ENCODE results near the gene DRD3. TPM values are rescaled to one million over a fixed set of nuclear protein-coding genes. Genes with fewer than 3 reads are reported as not detected.

DRD3 gene
- total RNA-seq, 2 experiments from 2014 or later, result not detected

DNA sequence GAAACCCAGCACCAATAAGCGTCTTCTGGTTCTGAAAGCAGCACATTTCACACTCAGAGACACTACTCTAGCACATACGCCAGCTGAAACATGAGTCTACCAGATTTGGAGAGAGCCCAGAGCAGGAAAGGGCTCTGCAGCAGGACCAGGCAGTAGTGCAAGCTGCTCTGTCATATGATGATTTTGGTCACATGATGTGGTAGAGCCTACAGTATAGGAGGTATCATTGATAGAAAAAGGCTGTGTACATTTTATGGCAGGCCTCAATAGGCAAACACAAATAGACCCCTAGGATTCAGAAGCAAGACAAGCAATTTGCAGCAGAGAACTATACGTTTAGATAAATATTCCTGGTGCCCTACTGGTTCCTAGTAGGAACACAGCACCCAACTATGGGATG is 64.1 kb downstream of the DRD3 start:
- ChIA-PET CTCF (no interaction called here), POLR2A (no interaction called here)
- Mint-ChIP-seq H3K4me1 (ENCODE audit: low read depth) (no peaks in the 10 kb centered on the region), H3K27me3 (peaks cover 3% of the 10 kb centered on the region), H3K4me3 (no peak overlapping the region), H3K36me3 (no peaks in the 10 kb centered on the region), H3K27ac (no peak overlapping the region), H3K9me3 (no peaks in the 10 kb centered on the region)
- DNase-seq, result no peak
- intact Hi-C loops (cut with micrococcal nuclease), result no loop called here

GRCh38 chr3:114112696-114113095 is 66.2 kb downstream of the DRD3 start:
- POLR2A ChIA-PET, result no interaction called here
- CTCF ChIA-PET, result no interaction called here
- Mint-ChIP-seq H3K36me3 (no peaks in the 10 kb centered on the region), H3K27ac (no peak overlapping the region), H3K9me3 (no peaks in the 10 kb centered on the region), H3K27me3 (peaks cover 3% of the 10 kb centered on the region), H3K4me1 (ENCODE audit: low read depth) (no peaks in the 10 kb centered on the region), H3K4me3 (no peak overlapping the region)
- intact Hi-C loops (cut with micrococcal nuclease), result no loop called here
- DNase-seq, result no peak

GRCh38 chr3:114111060-114111770 is 67.6 kb downstream of the DRD3 start:
- no peaks in the 10 kb centered on the region for H3K36me3 Mint-ChIP-seq
- H3K27me3 Mint-ChIP-seq, result peaks cover 3% of the 10 kb centered on the region
- H3K4me3 Mint-ChIP-seq, result no peak overlapping the region
- CTCF ChIA-PET, result no interaction called here
- intact Hi-C loops (cut with micrococcal nuclease), result no loop called here
- POLR2A ChIA-PET, result no interaction called here
- H3K27ac Mint-ChIP-seq, result no peak overlapping the region
- H3K9me3 Mint-ChIP-seq, result no peaks in the 10 kb centered on the region
- H3K4me1 Mint-ChIP-seq (ENCODE audit: low read depth), result no peaks in the 10 kb centered on the region
- no peak for DNase-seq

- H3K27me3 Mint-ChIP-seq, result peaks cover 3% of the 10 kb centered on the region
- ChIA-PET POLR2A (no interaction called here), CTCF (no interaction called here)
- intact Hi-C loops (cut with micrococcal nuclease), result no loop called here
- no peak overlapping the region for H3K4me3 Mint-ChIP-seq
- H3K4me1 Mint-ChIP-seq (ENCODE audit: low read depth), result no peaks in the 10 kb centered on the region
- no peaks in the 10 kb centered on the region for H3K36me3 Mint-ChIP-seq
- no peak overlapping the region for H3K27ac Mint-ChIP-seq
- no peak for DNase-seq
- H3K9me3 Mint-ChIP-seq, result no peaks in the 10 kb centered on the region
These were observed 68.4 kb downstream of the DRD3 start for GRCh38 chr3:114110439-114110838.

GRCh38 chr3:114108137-114108536 is 70.7 kb downstream of the DRD3 start:
- DNase-seq, result no peak
- Mint-ChIP-seq H3K9me3 (no peaks in the 10 kb centered on the region), H3K36me3 (no peaks in the 10 kb centered on the region), H3K4me3 (no peak overlapping the region), H3K27ac (no peak overlapping the region), H3K4me1 (ENCODE audit: low read depth) (no peaks in the 10 kb centered on the region), H3K27me3 (peaks cover 3% of the 10 kb centered on the region)
- POLR2A ChIA-PET, result no interaction called here
- CTCF ChIA-PET, result no interaction called here
- intact Hi-C loops (cut with micrococcal nuclease), result no loop called here

GRCh38 chr3:114104414-114104813 is 74.4 kb downstream of the DRD3 start:
- H3K4me3 Mint-ChIP-seq, result no peak overlapping the region
- no peak overlapping the region for H3K27ac Mint-ChIP-seq
- ChIA-PET POLR2A (no interaction called here), CTCF (no interaction called here)
- H3K36me3 Mint-ChIP-seq, result no peaks in the 10 kb centered on the region
- no peak for DNase-seq
- H3K27me3 Mint-ChIP-seq, result peaks cover 3% of the 10 kb centered on the region
- no peaks in the 10 kb centered on the region for H3K4me1 Mint-ChIP-seq (ENCODE audit: low read depth)
- H3K9me3 Mint-ChIP-seq, result no peaks in the 10 kb centered on the region
- intact Hi-C loops (cut with micrococcal nuclease), result no loop called here

DNA sequence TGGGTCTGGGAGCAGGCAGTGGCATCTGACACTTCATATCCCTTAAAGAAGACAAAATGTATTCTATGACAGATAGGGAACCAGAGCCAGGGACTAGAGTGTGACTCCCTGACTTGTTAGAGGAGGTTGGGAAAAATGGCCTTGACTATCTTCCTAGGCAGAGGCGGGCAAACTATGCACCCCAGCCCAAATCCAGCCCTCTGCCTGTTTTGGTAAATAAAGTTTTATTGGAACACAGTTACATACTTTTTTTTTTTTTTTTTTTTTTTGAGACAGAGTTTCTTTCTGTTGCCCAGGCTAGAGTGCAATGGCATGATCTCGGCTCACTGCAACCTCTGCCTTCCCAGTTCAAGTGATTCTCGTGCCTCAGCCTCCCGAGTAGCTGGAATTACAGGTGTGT is 75.0 kb downstream of the DRD3 start:
- POLR2A ChIA-PET, result no interaction called here
- intact Hi-C loops (cut with micrococcal nuclease), result no loop called here

DNA sequence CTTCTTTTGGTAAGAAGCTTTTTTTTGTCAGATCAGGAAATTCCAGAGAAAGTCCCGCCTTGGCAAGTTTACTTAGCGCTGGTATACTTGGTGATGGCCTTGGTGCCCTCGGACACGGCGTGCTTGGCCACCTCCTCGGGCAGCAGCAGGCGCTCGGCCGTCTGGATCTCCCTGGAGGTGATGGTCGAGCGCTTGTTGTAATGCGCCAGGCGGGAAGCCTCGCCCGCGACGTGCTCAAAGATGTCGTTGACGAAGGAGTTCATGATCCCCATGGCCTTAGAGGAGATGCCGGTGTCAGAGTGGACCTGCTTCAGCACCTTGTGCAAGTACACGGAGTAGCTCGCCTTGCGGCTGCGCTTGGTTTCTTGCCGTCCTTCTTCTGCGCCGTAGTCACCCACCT is 75.7 kb downstream of the DRD3 start:
- no peaks in the 10 kb centered on the region for H3K36me3 Mint-ChIP-seq
- intact Hi-C loops (cut with micrococcal nuclease), result no loop called here
- H3K4me3 Mint-ChIP-seq, result no peak overlapping the region
- CTCF ChIA-PET, result no interaction called here
- H3K9me3 Mint-ChIP-seq, result no peaks in the 10 kb centered on the region
- DNase-seq, result no peak
- H3K4me1 Mint-ChIP-seq (ENCODE audit: low read depth), result no peaks in the 10 kb centered on the region
- no peak overlapping the region for H3K27ac Mint-ChIP-seq
- peaks cover 3% of the 10 kb centered on the region for H3K27me3 Mint-ChIP-seq
- POLR2A ChIA-PET, result no interaction called here

More for the DNA sequence above, 75.0 kb downstream of the DRD3 start:
- Mint-ChIP-seq H3K9me3 (no peaks in the 10 kb centered on the region), H3K27ac (no peak overlapping the region), H3K36me3 (no peaks in the 10 kb centered on the region), H3K4me3 (no peak overlapping the region), H3K27me3 (peaks cover 3% of the 10 kb centered on the region), H3K4me1 (ENCODE audit: low read depth) (no peaks in the 10 kb centered on the region)
- no peak for DNase-seq
- CTCF ChIA-PET, result no interaction called here

DNA sequence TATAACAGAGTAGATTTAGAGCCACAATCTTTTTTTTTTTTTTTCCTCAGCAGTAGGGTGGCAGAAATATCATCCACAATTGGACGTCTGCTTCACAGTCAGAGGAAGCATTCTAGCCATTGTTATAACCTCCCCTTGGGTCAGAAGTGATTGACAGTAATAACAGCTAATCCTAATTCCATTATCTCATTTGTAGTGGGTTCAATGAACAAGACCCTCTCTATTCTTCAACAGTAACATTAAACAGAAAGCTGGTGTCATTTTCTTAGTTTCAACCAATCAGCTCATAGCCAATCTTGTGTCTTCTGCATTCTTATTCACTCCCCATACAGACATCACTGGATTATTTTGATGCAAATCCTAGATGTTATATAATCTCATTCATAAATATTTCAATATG is 77.8 kb downstream of the DRD3 start:
- Mint-ChIP-seq H3K36me3 (no peaks in the 10 kb centered on the region), H3K9me3 (no peaks in the 10 kb centered on the region), H3K27ac (no peak overlapping the region), H3K4me3 (no peak overlapping the region), H3K4me1 (ENCODE audit: low read depth) (no peaks in the 10 kb centered on the region), H3K27me3 (peaks cover 3% of the 10 kb centered on the region)
- no peak for DNase-seq
- ChIA-PET CTCF (interaction anchor here (0.7 kb wide), 1 partner anchor 1601 kb away, joined by 5 read pairs; no protein-coding TSS in a partner anchor), POLR2A (no interaction called here)
- intact Hi-C loops (cut with micrococcal nuclease), result no loop called here

- intact Hi-C loops (cut with micrococcal nuclease), result no loop called here
- Mint-ChIP-seq H3K36me3 (no peaks in the 10 kb centered on the region), H3K27ac (no peak overlapping the region), H3K9me3 (no peaks in the 10 kb centered on the region), H3K27me3 (peaks cover 2% of the 10 kb centered on the region), H3K4me3 (no peak overlapping the region), H3K4me1 (ENCODE audit: low read depth) (no peaks in the 10 kb centered on the region)
- no peak for DNase-seq
- ChIA-PET POLR2A (no interaction called here), CTCF (no interaction called here)
These were observed 83.1 kb downstream of the DRD3 start for GRCh38 chr3:114095796-114096195.

GRCh38 chr3:114093596-114093995 is 85.3 kb downstream of the DRD3 start:
- POLR2A ChIA-PET, result no interaction called here
- Mint-ChIP-seq H3K36me3 (no peaks in the 10 kb centered on the region), H3K4me3 (no peak overlapping the region), H3K9me3 (no peaks in the 10 kb centered on the region), H3K27ac (no peak overlapping the region), H3K4me1 (ENCODE audit: low read depth) (no peaks in the 10 kb centered on the region), H3K27me3 (no peaks in the 10 kb centered on the region)
- no peak for DNase-seq
- intact Hi-C loops (cut with micrococcal nuclease), result no loop called here
- CTCF ChIA-PET, result no interaction called here

- POLR2A ChIA-PET, result no interaction called here
- CTCF ChIA-PET, result no interaction called here
These were observed 85.9 kb downstream of the DRD3 start for GRCh38 chr3:114093016-114093380.

DNA sequence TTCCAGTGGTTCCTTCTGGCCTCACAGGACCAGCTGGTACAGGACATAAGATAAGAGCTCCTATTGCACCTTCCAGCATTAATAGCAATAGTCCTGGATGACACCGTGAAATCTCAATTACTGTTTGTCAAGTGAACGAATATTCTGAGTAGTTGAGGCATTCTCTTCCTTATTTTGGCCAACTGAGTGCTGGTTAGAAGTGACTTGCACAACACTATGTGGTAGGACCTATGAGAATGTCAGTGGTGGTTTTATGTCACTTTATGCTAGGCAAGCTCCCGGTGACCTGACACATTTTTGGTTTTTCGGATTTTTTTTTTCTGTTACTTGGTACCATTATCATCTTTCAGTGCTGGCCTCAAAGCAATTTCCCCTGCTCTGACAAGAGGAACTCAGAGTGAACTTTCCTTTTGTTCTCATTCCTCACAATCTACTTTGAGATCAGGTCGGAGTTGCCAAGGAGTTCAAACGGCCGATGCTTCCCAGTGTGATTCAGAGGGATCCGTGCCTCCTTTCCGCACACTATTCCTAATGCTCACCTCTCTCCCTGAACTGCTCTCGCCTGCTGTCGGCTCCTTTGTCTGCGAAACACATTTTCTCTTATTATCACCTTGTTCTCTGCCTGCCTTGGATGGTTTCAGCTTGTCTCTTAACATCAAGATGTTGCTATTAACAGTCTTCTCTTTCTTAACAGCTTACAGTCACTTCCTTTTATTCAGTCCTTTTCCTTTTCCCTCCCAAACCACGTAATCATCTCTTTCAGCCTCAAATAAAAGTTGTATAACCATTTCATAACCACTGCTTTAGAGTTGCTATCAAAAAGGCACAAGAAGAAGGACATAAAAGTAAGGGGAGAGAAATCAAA is 86.5 kb downstream of the DRD3 start:
- DNase-seq, result no peak
- H3K4me3 Mint-ChIP-seq, result no peak overlapping the region
- H3K27me3 Mint-ChIP-seq, result no peaks in the 10 kb centered on the region
- H3K4me1 Mint-ChIP-seq (ENCODE audit: low read depth), result no peaks in the 10 kb centered on the region
- no peak overlapping the region for H3K27ac Mint-ChIP-seq
- H3K9me3 Mint-ChIP-seq, result no peaks in the 10 kb centered on the region
- intact Hi-C loops (cut with micrococcal nuclease), result no loop called here
- H3K36me3 Mint-ChIP-seq, result peaks cover 6% of the 10 kb centered on the region
- CTCF ChIA-PET, result no interaction called here
- POLR2A ChIA-PET, result no interaction called here

More at GRCh38 chr3:114093016-114093380, 85.9 kb downstream of the DRD3 start:
- DNase-seq, result no peak
- no peaks in the 10 kb centered on the region for H3K9me3 Mint-ChIP-seq
- H3K4me1 Mint-ChIP-seq (ENCODE audit: low read depth), result no peaks in the 10 kb centered on the region
- H3K4me3 Mint-ChIP-seq, result no peak overlapping the region
- intact Hi-C loops (cut with micrococcal nuclease), result no loop called here
- H3K27ac Mint-ChIP-seq, result no peak overlapping the region
- no peaks in the 10 kb centered on the region for H3K36me3 Mint-ChIP-seq
- no peaks in the 10 kb centered on the region for H3K27me3 Mint-ChIP-seq

All from activated CD4-positive, alpha-beta memory T cell treated with anti-CD3 and anti-CD28 coated beads for 36 hours (primary cell).